DND-41 (cell line): ENCODE results near the gene TMEM30B.

Source experiments
- EZH2 ChIP-seq: IDR thresholded peaks from 3 replicates; pipeline ENCODE4 v1.6.1; 2012; ENCODE audit warnings: borderline replicate concordance, low read depth, mild to moderate bottlenecking, moderate library complexity, low read length, inconsistent platforms; ENCODE audit not compliant: severe bottlenecking
- TF ChIP-seq, protein P1 (sequence below): IDR thresholded peaks from 2 replicates; pipeline ENCODE4 v1.5.1; 2012; ENCODE audit warnings: borderline replicate concordance, low read length, moderate library complexity, mild to moderate bottlenecking; ENCODE audit not compliant: poor library complexity, severe bottlenecking; ENCODE audit errors: extremely low read depth

DNA sequence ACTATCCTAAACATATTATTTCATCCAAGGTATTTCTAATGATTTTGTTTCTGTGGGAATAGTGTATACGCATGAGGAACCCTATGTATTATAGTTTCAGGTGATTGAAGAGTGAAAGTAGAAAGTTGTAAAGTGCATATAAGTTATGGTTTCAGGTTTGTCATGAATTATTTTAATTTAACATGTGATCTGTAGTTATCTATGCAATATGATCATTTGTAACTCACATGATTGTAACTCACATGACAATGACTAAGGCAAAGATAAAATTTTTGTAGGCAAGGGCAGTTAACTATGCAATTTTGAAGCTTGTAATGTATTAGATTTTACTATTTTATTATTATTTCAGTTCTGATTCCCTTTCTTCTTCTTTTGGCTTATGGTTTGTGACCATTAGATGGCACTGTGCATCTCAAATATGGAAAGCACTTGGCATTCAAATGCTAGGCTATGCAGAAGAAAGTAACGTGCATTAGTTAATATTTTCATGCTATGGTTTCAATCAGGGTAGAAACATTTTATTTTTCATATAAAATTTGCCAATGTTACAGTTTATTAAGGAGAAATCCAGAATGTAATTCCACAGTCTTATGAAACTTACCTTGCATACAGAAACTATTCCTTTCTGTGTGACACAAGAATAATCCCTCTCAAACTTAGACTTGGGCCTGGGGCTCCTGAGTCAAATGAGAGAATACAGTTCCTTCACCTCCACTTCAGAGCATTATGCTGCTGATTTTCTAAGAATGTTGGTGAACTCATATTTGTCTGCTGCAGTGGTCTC is 15.8 kb upstream of the TMEM30B start:
- TF ChIP-seq EZH2 = no peak
- TF ChIP-seq, protein P1, sequence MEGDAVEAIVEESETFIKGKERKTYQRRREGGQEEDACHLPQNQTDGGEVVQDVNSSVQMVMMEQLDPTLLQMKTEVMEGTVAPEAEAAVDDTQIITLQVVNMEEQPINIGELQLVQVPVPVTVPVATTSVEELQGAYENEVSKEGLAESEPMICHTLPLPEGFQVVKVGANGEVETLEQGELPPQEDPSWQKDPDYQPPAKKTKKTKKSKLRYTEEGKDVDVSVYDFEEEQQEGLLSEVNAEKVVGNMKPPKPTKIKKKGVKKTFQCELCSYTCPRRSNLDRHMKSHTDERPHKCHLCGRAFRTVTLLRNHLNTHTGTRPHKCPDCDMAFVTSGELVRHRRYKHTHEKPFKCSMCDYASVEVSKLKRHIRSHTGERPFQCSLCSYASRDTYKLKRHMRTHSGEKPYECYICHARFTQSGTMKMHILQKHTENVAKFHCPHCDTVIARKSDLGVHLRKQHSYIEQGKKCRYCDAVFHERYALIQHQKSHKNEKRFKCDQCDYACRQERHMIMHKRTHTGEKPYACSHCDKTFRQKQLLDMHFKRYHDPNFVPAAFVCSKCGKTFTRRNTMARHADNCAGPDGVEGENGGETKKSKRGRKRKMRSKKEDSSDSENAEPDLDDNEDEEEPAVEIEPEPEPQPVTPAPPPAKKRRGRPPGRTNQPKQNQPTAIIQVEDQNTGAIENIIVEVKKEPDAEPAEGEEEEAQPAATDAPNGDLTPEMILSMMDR = peak; percentile 81
